HG02642 (cell line): ENCODE data around the gene RABGGTB.
"Not testable (repeated sequence)": the region's sequence is repeated elsewhere in the genome, so short reads cannot be mapped to it uniquely, and the experiment has no call there.

Experiments
- ATAC-seq: cut with Tn5 transposase; IDR thresholded peaks from one replicate; pipeline ENCODE4 v1.9.1; 2021; ENCODE audit warnings: mild to moderate bottlenecking; ENCODE audit not compliant: unreplicated experiment, poor library complexity

The RABGGTB gene

GRCh38 chr1:75794382-75794781, 8.3 kb downstream of the RABGGTB start:
- ATAC-seq = no peak

- no peak for ATAC-seq
Observed at GRCh38 chr1:75795703-75796193, 9.7 kb downstream of the RABGGTB start.

- ATAC-seq = no peak
Observed at GRCh38 chr1:75796376-75797272, 10.6 kb downstream of the RABGGTB start, which contains the start of gene MSH4. Gene MSH4 (plus strand): TSS chr1:75796882. CDS start chr1:75796986, 104 bp downstream.

GRCh38 chr1:75797273-75797588, 11.2 kb downstream of the RABGGTB start:
- ATAC-seq = no peak

GRCh38 chr1:75797606-75798216, 11.7 kb downstream of the RABGGTB start:
- ATAC-seq = no peak

GRCh38 chr1:75801480-75801879, 15.4 kb downstream of the RABGGTB start:
- ATAC-seq = not testable (repeated sequence)

- ATAC-seq = no peak
Observed at GRCh38 chr1:75808921-75809320, 22.9 kb downstream of the RABGGTB start.

- ATAC-seq = not testable (repeated sequence)
Observed at GRCh38 chr1:75810113-75810512, 24.1 kb downstream of the RABGGTB start.

- no peak for ATAC-seq
Observed at GRCh38 chr1:75811211-75811981, 25.3 kb downstream of the RABGGTB start.

- no peak for ATAC-seq
Observed at GRCh38 chr1:75812065-75812464, 26.0 kb downstream of the RABGGTB start.

- not testable (repeated sequence) for ATAC-seq
Observed at GRCh38 chr1:75823596-75823995, 37.5 kb downstream of the RABGGTB start.

GRCh38 chr1:75836528-75837100, 50.6 kb downstream of the RABGGTB start:
- ATAC-seq = no peak

GRCh38 chr1:75838079-75838478, 52.0 kb downstream of the RABGGTB start:
- ATAC-seq = no peak

GRCh38 chr1:75841421-75841820, 55.4 kb downstream of the RABGGTB start:
- no peak for ATAC-seq
